ENCODE data around the gene KLHDC4. TPM values are rescaled to one million over a fixed set of nuclear protein-coding genes. Genes with fewer than 3 reads are reported as not detected.

Gene KLHDC4
- total RNA-seq, 1 donor from 2014 or later = 43.4 TPM

GRCh38 chr16:87698241-87698640 is 67.5 kb downstream of the KLHDC4 start:
- no peak overlapping the region for H3K27ac Mint-ChIP-seq (ENCODE audit: unreplicated experiment)
- peaks cover 3% of the 10 kb centered on the region for H3K27me3 Mint-ChIP-seq (ENCODE audit: unreplicated experiment)
- peaks cover 7% of the 10 kb centered on the region for H3K4me1 Mint-ChIP-seq (ENCODE audit: unreplicated experiment)
- DNase-seq (ENCODE audit: low spot score) = no peak
- TF ChIP-seq CTCF (IDR thresholded peaks at IDR 0.05; ENCODE audit: unreplicated experiment) = no peak
- H3K36me3 Mint-ChIP-seq (ENCODE audit: low read depth, unreplicated experiment) = peaks cover 20% of the 10 kb centered on the region
- H3K4me3 Mint-ChIP-seq (ENCODE audit: unreplicated experiment) = no peak overlapping the region
- no peaks in the 10 kb centered on the region for H3K9me3 Mint-ChIP-seq (ENCODE audit: unreplicated experiment)

GRCh38 chr16:87697792-87698191 is 68.0 kb downstream of the KLHDC4 start:
- H3K36me3 Mint-ChIP-seq (ENCODE audit: low read depth, unreplicated experiment) = peaks cover 19% of the 10 kb centered on the region
- no peak for TF ChIP-seq CTCF (IDR thresholded peaks at IDR 0.05; ENCODE audit: unreplicated experiment)
- H3K4me1 Mint-ChIP-seq (ENCODE audit: unreplicated experiment) = peaks cover 5% of the 10 kb centered on the region
- no peak for DNase-seq (ENCODE audit: low spot score)
- peaks cover 4% of the 10 kb centered on the region for H3K27me3 Mint-ChIP-seq (ENCODE audit: unreplicated experiment)
- H3K9me3 Mint-ChIP-seq (ENCODE audit: unreplicated experiment) = no peaks in the 10 kb centered on the region
- H3K27ac Mint-ChIP-seq (ENCODE audit: unreplicated experiment) = no peak overlapping the region
- peak overlapping the region; percentile 56 for H3K4me3 Mint-ChIP-seq (ENCODE audit: unreplicated experiment)

GRCh38 chr16:87697256-87697655 is 68.5 kb downstream of the KLHDC4 start:
- no peak for TF ChIP-seq CTCF (IDR thresholded peaks at IDR 0.05; ENCODE audit: unreplicated experiment)
- H3K36me3 Mint-ChIP-seq (ENCODE audit: low read depth, unreplicated experiment) = peaks cover 14% of the 10 kb centered on the region
- no peaks in the 10 kb centered on the region for H3K9me3 Mint-ChIP-seq (ENCODE audit: unreplicated experiment)
- H3K27me3 Mint-ChIP-seq (ENCODE audit: unreplicated experiment) = peaks cover 4% of the 10 kb centered on the region
- DNase-seq (ENCODE audit: low spot score) = no peak
- peak overlapping the region; percentile 56 for H3K4me3 Mint-ChIP-seq (ENCODE audit: unreplicated experiment)
- no peak overlapping the region for H3K27ac Mint-ChIP-seq (ENCODE audit: unreplicated experiment)
- H3K4me1 Mint-ChIP-seq (ENCODE audit: unreplicated experiment) = no peaks in the 10 kb centered on the region

- Mint-ChIP-seq H3K27me3 (ENCODE audit: unreplicated experiment) (peaks cover 4% of the 10 kb centered on the region), H3K27ac (ENCODE audit: unreplicated experiment) (no peak overlapping the region), H3K4me3 (ENCODE audit: unreplicated experiment) (no peak overlapping the region), H3K36me3 (ENCODE audit: low read depth, unreplicated experiment) (peaks cover 14% of the 10 kb centered on the region), H3K9me3 (ENCODE audit: unreplicated experiment) (no peaks in the 10 kb centered on the region), H3K4me1 (ENCODE audit: unreplicated experiment) (no peaks in the 10 kb centered on the region)
- no peak for DNase-seq (ENCODE audit: low spot score)
- TF ChIP-seq CTCF (IDR thresholded peaks at IDR 0.05; ENCODE audit: unreplicated experiment) = no peak
Measured at GRCh38 chr16:87696726-87697125, 69.1 kb downstream of the KLHDC4 start.

- no peak for DNase-seq (ENCODE audit: low spot score)
- TF ChIP-seq CTCF (IDR thresholded peaks at IDR 0.05; ENCODE audit: unreplicated experiment) = no peak
- Mint-ChIP-seq H3K4me1 (ENCODE audit: unreplicated experiment) (no peaks in the 10 kb centered on the region), H3K36me3 (ENCODE audit: low read depth, unreplicated experiment) (peaks cover 14% of the 10 kb centered on the region), H3K4me3 (ENCODE audit: unreplicated experiment) (no peak overlapping the region), H3K9me3 (ENCODE audit: unreplicated experiment) (no peaks in the 10 kb centered on the region), H3K27ac (ENCODE audit: unreplicated experiment) (no peak overlapping the region), H3K27me3 (ENCODE audit: unreplicated experiment) (peaks cover 4% of the 10 kb centered on the region)
Measured at GRCh38 chr16:87695534-87695933, 70.3 kb downstream of the KLHDC4 start.
